ENCODE measurements around the gene SYNE1. TPM values are rescaled to one million over a fixed set of nuclear protein-coding genes. Genes with fewer than 3 reads are reported as not detected.
A peak's percentile ranks its signal among the peaks of the same experiment; 100 is the strongest.
"Not testable (repeated sequence)": the region's sequence is repeated elsewhere in the genome, so short reads cannot be mapped to it uniquely, and the experiment has no call there.

The SYNE1 gene
- total RNA-seq, 1 donor from 2014 or later = 288 TPM

DNA sequence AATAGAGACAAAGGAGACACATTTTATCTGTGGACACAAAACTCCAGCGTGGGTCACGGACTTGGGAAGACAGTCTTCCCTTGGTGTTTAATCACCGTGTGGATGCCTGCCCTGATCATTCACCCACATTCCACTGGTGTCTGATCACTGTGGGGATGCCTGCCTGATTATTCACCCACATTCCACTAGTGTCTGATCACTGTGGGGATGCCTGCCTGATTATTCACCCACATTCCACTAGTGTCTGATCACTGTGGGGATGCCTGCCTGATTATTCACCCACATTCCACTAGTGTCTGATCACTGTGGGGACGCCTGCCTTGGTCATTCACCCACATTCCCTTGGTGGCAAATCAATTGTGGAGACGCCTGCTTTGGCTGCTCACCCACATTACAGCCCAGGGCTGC is 146.2 kb downstream of the SYNE1 start:
- DNase-seq (ENCODE audit: low spot score) = not testable (repeated sequence)

DNA sequence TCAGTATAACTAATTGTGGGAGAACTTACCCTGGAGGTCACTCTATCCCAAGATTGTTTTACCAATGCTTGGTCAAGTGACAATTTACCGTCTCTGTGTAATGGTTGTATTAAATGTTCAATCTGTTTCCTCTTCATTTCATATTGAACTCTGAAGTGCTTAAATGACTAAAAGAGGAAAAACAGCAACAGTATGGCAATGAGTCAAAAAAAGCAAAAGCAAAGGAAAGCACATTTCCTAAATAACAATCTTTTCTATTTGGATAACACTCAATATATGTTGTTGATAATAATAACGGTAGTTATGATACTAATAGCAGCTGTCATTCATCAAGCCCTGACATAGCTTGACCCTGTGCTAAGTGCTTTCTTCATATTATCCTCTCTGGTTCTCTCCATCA is 152.4 kb downstream of the SYNE1 start:
- DNase-seq (ENCODE audit: low spot score) = no peak

DNA sequence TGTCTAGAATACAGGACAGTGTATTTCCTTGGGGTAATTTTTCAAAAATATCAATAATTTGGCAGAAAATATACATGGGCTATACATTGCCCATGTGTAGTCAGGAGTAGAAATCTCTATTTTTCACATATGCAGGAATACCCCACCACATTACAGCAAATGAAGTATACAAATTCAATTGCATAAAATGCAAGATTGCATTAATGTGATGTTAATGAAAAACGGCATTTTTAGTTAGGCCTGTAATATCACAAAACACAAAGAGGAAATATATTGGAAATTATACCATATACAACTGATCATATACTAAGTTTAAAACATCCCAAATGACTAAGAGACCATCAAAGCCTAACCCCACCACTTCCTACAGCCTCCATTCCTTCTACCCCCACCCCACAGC is 154.9 kb downstream of the SYNE1 start:
- DNase-seq (ENCODE audit: low spot score) = no peak

DNA sequence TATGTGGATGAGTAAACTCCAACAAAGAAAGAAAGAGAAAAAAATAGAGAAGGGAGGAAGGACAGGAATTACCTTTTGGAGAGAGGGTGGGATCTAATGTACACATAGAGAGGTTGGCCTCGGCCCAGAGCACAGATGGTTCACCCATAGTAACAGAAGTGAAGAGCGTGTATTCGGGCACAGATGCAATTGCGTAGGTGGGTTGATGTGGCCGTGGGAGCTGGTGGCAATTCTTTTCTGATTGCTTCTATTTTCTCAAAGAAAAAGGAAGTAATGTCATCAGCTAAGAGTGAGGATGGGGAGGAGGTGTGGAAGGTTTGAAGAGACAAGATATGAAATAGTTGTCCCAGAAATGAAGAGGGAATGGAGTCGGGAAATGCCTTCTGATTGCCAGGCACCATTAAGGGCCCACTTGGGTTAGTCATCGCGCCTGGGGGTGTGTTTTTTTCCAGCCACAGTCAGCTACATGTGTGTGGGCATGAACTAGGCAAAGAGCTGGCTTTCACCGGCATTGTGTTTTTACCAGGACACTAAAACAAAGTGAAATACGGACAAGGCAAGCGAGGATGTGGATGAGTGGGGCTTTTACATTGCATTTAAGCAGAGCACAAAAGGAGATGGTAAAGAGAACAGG is 158.7 kb downstream of the SYNE1 start:
- DNase-seq (ENCODE audit: low spot score) = no peak

DNA sequence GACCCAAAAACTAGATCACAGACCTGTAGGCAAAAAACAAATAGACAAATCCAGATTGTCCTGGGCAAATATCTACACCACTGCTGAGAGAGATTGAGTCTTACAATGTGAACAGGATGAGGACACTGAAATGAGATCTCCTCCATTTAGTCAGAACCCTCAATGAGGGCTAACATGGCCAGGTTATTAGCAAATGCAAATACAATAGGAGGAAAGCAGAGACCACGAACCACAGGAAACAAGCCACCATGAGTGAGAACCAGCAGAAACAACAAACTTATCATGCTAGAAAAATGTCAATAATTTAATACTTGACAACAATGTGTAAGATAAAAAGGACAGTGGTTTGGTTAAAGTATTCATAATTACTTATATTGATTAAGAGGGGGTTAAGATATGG is 162.8 kb downstream of the SYNE1 start:
- no peak for DNase-seq (ENCODE audit: low spot score)

DNA sequence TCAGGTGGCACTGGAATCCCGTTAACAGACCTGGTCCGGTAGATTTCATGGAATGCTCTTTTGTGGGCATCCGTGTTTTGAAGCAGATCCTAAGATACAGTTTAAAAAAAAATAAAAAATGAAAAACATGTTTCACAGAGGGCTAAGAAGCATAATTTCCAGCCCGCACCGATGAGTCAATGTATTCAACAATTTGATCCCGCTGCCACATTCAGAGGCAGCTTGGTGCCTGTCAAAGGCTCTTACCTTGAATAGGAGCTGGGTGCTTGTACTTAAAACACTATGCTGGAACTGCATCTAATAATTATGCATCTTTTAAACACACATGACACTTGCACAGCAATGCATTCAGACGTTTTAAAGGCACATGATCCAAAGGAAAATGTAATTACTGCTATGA is 164.8 kb downstream of the SYNE1 start:
- peak; percentile 7 for DNase-seq (ENCODE audit: low spot score)

DNA sequence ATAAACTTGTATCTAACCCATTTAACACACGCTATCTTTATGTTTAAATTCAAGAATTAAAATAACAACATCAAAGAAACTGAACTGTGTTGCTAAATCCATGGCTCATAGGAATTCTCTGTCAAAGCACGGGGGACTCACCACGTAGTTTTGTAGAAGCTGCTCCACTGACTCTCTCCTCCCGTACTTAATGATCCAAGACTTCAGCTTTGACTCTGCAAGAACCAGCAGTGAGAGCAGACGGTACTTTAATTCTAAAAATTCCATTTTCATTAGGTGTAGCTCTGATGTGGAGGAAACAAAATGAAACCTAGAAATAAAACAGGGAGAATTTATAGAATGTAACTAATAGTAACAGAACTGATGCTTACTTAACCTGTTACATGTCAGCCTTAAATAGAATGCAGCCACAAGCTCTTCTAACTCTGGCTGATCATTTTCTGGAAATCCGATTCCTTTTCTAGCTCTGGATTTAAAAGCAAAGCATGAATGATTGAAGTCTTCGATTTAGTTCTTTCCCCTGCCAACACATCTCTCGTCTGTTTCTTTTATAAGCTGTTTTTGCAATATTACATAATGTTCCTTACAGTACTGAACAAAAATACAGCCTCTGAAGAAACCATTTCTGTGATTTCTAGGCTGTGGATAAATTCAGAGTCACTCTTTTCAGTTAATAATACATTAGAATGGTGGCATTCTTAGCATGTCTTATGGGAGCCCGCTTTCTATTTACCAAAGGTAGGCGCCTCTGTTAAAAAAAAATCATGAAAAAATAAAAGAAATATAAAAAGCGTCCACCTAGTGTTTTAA is 165.5 kb downstream of the SYNE1 start:
- DNase-seq (ENCODE audit: low spot score) = peak; percentile 58

DNA sequence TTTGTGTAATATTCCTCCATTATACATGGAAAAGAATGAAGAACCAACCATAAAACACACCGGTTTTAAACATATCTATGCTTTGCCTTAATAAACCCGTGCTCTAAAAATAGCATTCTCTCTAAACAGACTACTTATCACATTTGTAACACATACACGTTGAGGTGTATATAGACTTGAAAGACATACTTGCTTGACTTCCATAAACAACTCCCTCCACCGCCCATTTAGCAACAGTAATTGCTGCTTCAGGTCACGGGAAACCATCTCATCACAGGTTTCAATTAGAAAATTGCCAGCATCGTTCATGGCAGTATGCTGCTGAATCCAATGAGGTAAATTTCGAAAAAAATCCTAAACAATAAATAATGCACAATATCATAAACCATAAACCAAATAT is 174.0 kb downstream of the SYNE1 start:
- DNase-seq (ENCODE audit: low spot score) = no peak

DNA sequence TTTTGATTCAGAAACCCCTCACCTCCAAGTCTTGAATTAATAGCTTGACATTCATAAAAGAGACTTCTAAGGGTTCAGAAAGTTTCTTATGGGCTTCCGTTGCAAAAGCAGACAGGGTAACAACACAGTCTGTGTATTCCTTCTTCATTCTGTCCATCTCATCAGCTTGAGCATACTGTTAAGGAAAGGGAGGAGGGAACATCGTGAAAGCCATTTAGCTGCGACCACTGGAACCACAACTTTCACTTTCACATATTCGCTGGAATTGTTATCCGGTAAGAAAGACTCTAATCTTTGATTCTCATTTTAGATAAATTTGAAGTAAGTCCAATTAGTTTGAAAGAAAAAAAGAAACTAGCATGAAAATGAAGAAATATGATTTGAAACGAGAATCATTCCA is 174.4 kb downstream of the SYNE1 start:
- no peak for DNase-seq (ENCODE audit: low spot score)

DNA sequence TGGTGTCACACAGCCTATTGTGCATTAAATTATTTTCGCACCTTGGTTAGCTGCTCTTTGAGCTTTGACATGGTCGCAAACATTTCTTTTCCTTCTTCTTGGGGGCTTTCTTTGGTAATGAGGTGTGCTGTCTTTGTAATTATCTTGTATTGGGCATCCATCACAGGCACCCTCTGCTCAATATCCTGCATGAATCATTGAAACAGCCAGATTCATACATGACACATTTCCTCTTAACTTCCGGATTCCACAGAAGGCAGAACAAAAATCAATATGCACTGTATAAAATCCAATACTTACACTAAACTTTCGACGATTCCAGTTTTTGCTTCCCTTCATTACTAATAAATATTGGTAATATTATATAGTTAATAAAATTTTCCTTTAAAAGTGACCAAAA is 175.6 kb downstream of the SYNE1 start:
- no peak for DNase-seq (ENCODE audit: low spot score)

DNA sequence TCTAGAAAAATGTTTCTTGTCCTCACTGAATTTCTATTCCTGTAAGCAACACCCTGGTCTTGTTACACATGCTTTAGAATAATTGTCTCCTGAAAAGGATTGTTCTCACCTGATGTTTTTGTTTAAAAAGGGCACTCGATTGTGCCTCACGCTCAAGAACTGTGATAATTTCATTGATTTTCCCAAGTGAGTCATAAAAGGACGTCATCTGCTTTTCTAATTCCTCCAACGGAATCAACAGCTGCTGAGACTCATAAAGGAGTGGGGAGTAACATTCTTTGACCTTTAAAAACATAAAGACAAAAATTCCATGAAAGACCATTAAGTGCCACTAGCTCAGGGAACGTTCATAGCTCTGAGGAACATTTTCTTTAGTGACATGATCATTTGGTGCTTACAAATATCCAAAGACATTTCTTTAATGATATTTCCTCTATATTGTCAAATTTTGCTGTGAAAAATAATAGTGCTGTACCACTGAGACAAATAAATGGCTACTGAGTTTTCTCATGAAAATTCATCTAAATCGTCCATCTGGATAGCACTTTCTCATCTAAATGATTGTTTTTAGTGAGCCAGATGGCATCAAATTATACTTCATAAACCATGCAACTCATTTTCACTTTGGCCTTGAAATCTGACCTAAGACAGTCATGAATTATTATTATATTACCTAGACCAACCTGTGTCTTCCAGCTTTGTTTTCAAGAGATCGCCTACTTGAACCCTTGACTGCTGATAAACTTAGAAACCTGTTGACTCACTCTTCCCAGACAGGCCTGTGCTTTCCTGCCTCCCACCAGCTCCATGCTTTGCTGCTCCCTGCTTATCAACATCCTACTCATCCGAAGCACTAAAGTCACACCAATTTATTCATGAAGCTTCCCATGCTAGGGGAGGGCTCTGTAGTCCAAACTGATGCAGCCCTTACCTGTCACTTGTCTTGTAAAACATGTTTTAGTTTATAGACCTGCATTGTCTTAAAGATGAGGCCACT is 178.2 kb downstream of the SYNE1 start:
- no peak for DNase-seq (ENCODE audit: low spot score)

DNA sequence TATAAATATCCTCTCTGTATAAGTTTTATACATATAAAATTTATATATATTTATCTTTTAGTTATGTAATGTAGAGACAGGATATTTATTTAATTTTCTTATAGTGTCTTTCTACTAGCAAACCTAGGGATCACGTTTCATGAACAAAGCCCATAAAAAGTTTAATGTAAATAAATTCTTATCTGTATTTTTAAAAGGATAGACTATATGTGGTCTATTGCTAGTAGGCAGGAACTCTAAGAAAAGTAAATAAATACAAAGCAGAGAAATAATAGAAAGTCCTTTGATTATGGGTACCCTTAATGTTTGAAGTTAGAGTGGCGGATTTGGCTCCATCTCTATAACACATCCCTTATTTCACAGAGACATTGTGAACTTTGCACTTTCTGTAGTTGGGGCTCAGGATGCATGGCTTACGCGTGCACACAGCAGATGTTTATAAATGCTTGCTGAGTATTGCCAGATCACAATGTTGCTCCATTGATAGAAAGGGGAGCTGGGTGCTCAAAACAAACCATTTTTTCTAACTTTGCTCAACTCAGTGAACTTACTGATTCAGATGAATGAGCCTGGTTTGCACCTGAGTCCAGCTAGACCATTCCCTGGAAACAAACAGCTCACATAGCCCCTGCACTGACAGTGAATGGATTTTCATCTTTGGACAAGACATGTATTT is 179.1 kb downstream of the SYNE1 start:
- DNase-seq (ENCODE audit: low spot score) = no peak

DNA sequence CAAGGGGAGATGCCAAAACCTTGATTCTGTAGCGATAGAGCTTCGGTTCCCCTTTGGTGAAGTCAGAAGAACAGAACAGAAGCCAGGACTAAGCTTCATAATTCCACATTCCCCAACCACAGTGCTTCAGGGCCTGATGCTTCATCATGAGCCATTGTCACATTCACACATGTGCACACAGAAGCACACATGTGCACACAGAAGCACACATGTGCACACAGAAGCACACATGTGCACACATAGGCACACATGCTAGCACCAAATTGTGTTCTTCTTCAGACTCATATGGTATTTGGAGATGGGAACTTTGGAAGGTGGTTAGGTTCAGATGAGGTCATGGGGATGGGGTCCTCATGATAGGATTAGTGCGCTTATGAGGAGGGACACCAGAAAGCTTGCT is 183.2 kb downstream of the SYNE1 start:
- DNase-seq (ENCODE audit: low spot score) = no peak

DNA sequence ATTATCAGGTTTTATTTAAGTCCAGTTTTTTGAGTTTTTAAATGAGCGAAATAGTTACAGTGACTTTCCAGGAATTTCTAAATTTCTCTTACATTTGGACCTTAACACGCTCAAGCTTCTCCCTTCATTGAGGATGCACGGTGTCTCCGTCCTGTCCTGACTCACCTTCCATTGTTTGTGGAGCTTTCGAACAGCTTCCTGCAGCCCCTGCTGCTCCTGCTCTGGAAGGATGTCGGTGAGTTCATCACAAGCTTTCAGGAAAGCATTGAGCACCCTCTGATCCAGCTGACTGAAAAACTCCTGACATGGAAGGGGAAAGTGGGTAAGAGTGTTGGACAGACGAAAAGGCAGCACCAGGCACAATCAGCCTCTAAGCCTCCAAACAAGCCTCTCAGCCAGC is 183.7 kb downstream of the SYNE1 start:
- no peak for DNase-seq (ENCODE audit: low spot score)

DNA sequence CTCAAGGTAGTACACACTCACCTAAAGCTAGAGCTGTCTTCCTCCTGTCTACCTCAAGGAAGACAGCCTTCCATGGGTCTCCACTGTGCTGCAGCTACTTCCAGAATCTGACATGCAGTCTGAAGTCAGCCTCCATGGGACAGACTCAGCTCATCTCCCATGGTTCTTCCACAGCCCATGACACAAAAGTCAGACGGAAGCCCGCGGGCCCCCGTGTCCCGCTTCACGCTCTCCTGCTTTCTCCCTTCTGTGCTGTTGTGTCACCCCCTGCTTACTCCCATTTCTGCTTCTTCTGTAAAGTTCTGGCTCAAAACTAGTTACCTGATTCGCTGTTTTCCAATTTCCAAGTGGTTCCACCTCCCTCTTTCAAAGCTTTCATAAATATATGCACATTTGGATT is 184.5 kb downstream of the SYNE1 start:
- DNase-seq (ENCODE audit: low spot score) = no peak

DNA sequence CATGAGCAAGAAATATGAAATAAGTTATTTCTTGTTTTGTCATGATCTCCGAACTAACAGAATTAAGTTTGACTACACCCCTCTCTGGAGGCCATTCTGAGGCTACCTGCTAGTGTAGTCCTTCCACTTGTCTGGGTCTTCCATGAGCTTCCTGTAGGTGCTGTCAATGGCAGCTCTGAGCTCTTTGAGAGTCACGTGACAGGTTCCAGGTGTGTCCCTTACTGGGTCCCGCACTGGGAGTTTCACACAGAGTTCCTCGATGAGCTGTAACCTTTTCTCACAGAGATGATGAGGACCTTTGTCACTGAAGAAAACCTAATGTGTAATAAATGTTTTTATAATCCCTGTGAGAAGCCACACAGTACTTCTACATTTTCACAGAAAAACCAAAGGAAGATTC is 186.6 kb downstream of the SYNE1 start:
- DNase-seq (ENCODE audit: low spot score) = no peak

DNA sequence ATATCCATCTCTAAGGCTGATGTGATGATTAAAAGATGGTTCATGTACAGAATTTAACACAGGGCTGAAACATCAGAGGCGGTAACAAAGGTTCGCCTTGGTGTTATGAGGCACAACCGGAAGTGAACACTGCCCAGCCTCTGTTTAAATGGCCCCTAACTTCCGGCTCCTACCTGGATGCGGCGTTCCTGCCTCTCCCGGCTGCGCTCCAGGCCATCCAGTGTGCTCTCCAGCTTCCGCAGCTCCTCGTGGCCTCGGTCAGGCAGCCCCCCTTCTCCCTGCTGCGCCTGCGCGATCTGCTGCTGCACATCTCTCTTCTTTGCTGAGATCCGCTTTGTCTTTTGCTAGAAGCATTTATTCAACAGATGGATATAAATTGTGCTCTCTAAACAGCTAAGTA is 195.3 kb downstream of the SYNE1 start:
- DNase-seq (ENCODE audit: low spot score) = no peak

DNA sequence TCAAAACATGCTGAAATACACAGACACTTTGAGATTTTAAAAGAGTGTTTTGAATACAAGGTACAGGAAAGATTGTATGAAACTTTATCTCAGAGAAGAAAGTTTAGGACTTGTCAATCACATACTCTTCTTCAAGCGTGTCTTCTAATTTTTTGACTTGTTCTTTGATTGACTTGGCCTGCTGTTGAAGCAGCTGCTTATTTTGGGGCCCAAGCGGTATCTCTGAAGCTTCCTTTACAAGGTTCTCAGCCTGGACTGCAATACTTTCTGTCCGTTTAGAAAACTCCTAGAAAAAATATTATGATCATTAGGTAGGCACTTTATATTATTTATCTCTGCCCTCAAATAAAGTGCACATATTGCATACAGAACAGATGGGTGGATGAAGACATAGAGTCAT is 201.3 kb downstream of the SYNE1 start:
- no peak for DNase-seq (ENCODE audit: low spot score)

DNA sequence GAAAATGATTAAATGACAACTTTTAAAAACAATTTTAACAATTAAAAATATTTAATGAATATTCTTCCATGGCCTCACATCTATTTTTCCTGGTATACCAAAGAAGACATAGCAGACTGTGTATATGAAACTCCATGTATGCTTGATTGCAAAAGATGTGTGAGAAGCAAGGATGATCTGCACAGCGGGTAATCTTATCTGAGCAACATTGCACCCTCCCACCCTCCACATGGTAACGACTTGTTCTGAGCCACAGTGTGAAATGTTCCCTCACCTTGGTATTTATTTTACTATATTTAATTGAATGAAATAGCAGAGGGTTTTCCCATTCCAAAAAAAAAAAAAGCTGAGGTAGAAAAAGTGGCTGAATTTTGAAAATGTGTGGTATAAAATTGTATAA is 204.4 kb downstream of the SYNE1 start:
- DNase-seq (ENCODE audit: low spot score) = no peak

DNA sequence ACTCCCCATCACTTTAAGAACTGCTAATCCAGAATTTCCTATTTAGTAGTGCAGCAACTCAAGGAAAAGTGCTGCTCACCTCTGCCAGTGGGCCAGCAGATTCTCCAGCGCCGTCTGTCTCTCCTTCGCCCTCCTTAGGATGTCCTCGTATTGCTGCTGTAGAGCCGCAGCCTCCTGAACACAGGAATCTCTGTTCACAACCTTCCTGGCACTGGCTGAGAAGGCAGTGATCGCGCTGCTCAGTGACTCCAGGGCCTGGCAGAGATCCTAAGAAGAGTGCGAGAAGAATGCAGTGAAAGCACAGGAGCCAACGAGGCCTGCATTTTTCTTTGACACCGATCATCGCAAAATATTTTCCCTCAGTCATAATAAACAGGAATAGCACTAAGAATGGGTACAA is 209.0 kb downstream of the SYNE1 start:
- no peak for DNase-seq (ENCODE audit: low spot score)

DNA sequence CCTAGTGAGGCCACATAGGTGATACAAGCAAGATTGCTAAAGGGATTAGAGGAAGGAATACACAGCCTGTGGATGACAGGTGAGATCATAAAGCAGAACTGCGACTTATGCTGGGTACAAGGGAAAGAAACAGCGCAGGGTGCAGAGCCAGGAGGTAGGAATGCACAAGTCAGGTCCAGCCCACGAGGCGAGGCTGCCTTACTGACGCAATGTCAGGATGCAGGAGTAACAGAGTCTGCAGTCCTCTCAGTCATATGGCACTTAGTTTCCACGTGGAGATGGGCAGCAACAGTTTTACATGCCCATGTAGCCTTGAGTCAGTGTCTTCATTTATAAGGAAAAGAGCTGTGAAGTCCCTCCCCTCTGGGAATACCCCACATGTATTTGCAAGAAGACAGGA is 210.9 kb downstream of the SYNE1 start:
- no peak for DNase-seq (ENCODE audit: low spot score)
